Rectal smooth muscle tissue (tissue), 1 donor: Measurements from ENCODE around the gene TMEM239.

Experiments
- H3K27ac ChIP-seq: one replicate; pipeline ENCODE4 v1.7.0; 2013; ENCODE audit warnings: low read depth, low read length, inconsistent platforms
- H3K27me3 ChIP-seq: one replicate; pipeline ENCODE4 v1.7.0; 2013; ENCODE audit warnings: low read length; ENCODE audit not compliant: control insufficient read depth, insufficient read depth
- H3K36me3 ChIP-seq: one replicate; pipeline ENCODE4 v1.7.0; 2013; ENCODE audit warnings: low read length; ENCODE audit not compliant: control insufficient read depth, insufficient read depth
- H3K4me1 ChIP-seq: one replicate; pipeline ENCODE4 v1.7.0; 2013; ENCODE audit warnings: low read length; ENCODE audit not compliant: control insufficient read depth, insufficient read depth
- H3K4me3 ChIP-seq: one replicate; pipeline ENCODE4 v1.7.0; 2013; ENCODE audit warnings: low read length
- H3K9ac ChIP-seq: one replicate; pipeline ENCODE4 v1.7.0; 2013; ENCODE audit warnings: low read length

TMEM239 gene

GRCh38 chr20:2794866-2795447 lies 21.2 kb upstream of the TMEM239 start:
- peaks cover 2% of the 10 kb centered on the region for H3K27me3 ChIP-seq

GRCh38 chr20:2795451-2795850 lies 20.7 kb upstream of the TMEM239 start:
- H3K4me3 ChIP-seq, result no peak overlapping the region
- H3K27me3 ChIP-seq, result peaks cover 4% of the 10 kb centered on the region
- no peak overlapping the region for H3K27ac ChIP-seq
- no peak overlapping the region for H3K9ac ChIP-seq
- no peaks in the 10 kb centered on the region for H3K36me3 ChIP-seq
- no peaks in the 10 kb centered on the region for H3K4me1 ChIP-seq

More at GRCh38 chr20:2794866-2795447, 21.2 kb upstream of the TMEM239 start:
- Histone ChIP-seq H3K9ac (no peak overlapping the region), H3K27ac (no peak overlapping the region), H3K4me3 (no peak overlapping the region), H3K4me1 (no peaks in the 10 kb centered on the region), H3K36me3 (no peaks in the 10 kb centered on the region)

- H3K4me3 ChIP-seq, result no peak overlapping the region
- H3K36me3 ChIP-seq, result no peaks in the 10 kb centered on the region
- H3K4me1 ChIP-seq, result no peaks in the 10 kb centered on the region
- H3K27ac ChIP-seq, result no peak overlapping the region
- H3K9ac ChIP-seq, result no peak overlapping the region
- H3K27me3 ChIP-seq, result peaks cover 9% of the 10 kb centered on the region
Observed at GRCh38 chr20:2796011-2796660, 20.0 kb upstream of the TMEM239 start.

- H3K36me3 ChIP-seq, result no peaks in the 10 kb centered on the region
- no peak overlapping the region for H3K27ac ChIP-seq
- H3K4me1 ChIP-seq, result no peaks in the 10 kb centered on the region
- H3K27me3 ChIP-seq, result peaks cover 14% of the 10 kb centered on the region
- H3K9ac ChIP-seq, result no peak overlapping the region
- no peak overlapping the region for H3K4me3 ChIP-seq
Observed at GRCh38 chr20:2797136-2797983, 18.8 kb upstream of the TMEM239 start.

- Histone ChIP-seq H3K27me3 (peaks cover 14% of the 10 kb centered on the region), H3K4me3 (no peak overlapping the region), H3K36me3 (no peaks in the 10 kb centered on the region), H3K27ac (no peak overlapping the region), H3K9ac (no peak overlapping the region), H3K4me1 (no peaks in the 10 kb centered on the region)
Observed at GRCh38 chr20:2798095-2798805, 17.9 kb upstream of the TMEM239 start.

GRCh38 chr20:2798814-2799213 lies 17.4 kb upstream of the TMEM239 start:
- Histone ChIP-seq H3K27ac (no peak overlapping the region), H3K36me3 (no peaks in the 10 kb centered on the region), H3K9ac (no peak overlapping the region), H3K4me3 (no peak overlapping the region), H3K27me3 (peaks cover 14% of the 10 kb centered on the region), H3K4me1 (no peaks in the 10 kb centered on the region)

GRCh38 chr20:2799271-2799670 lies 16.9 kb upstream of the TMEM239 start:
- Histone ChIP-seq H3K27me3 (peaks cover 14% of the 10 kb centered on the region), H3K4me1 (no peaks in the 10 kb centered on the region), H3K9ac (no peak overlapping the region), H3K36me3 (no peaks in the 10 kb centered on the region), H3K4me3 (no peak overlapping the region), H3K27ac (no peak overlapping the region)

- Histone ChIP-seq H3K4me3 (peak overlapping the region; percentile 50), H3K36me3 (no peaks in the 10 kb centered on the region), H3K27me3 (peaks cover 14% of the 10 kb centered on the region), H3K27ac (no peak overlapping the region), H3K9ac (no peak overlapping the region), H3K4me1 (no peaks in the 10 kb centered on the region)
Observed at GRCh38 chr20:2799688-2800520, 16.3 kb upstream of the TMEM239 start.

- H3K27me3 ChIP-seq, result peaks cover 14% of the 10 kb centered on the region
- H3K27ac ChIP-seq, result no peak within 1 kb of the TSS
- no peaks in the 10 kb centered on the region for H3K36me3 ChIP-seq
- H3K4me3 ChIP-seq, result peak within 1 kb of the TSS; percentile 50
- H3K4me1 ChIP-seq, result no peaks in the 10 kb centered on the region
- no peak within 1 kb of the TSS for H3K9ac ChIP-seq
Observed at GRCh38 chr20:2800521-2801285, 15.5 kb upstream of the TMEM239 start, which contains the start of gene CPXM1. Gene CPXM1, minus strand, starts transcription at chr20:2800627. Its CDS starts 55 bp downstream, at chr20:2800572.

GRCh38 chr20:2801286-2801728 lies 14.9 kb upstream of the TMEM239 start:
- Histone ChIP-seq H3K27ac (no peak overlapping the region), H3K4me3 (no peak overlapping the region), H3K9ac (no peak overlapping the region), H3K4me1 (no peaks in the 10 kb centered on the region), H3K27me3 (peaks cover 14% of the 10 kb centered on the region), H3K36me3 (no peaks in the 10 kb centered on the region)
